Ascending aorta (tissue), 2 donors: Measurements from ENCODE around the gene HAUS5. TPM values are rescaled to one million over a fixed set of nuclear protein-coding genes. Genes with fewer than 3 reads are reported as not detected.

Source experiments
- DNase-seq, 2 donors: peaks; one replicate each; pipeline ENCODE4 v3.0.0-alpha.2; 2019; ENCODE audit warnings: low spot score in 2 of 2
- H3K27ac ChIP-seq, 2 donors: fragments of 200-600 bp; sonication (generic); one replicate each; pipeline ENCODE4 v1.5.1; 2016 to 2017; ENCODE audit warnings: mild to moderate bottlenecking in 1 of 2
- H3K27me3 ChIP-seq: fragments of 200-600 bp; sonication (generic); one replicate; pipeline ENCODE4 v1.5.1; 2017
- H3K36me3 ChIP-seq, 2 donors: fragments of 200-600 bp; sonication (generic); one replicate each; pipeline ENCODE4 v1.5.1; 2016
- H3K4me1 ChIP-seq, 2 donors: fragments of 200-600 bp; sonication (generic); one replicate each; pipeline ENCODE4 v1.5.1; 2016 to 2017; ENCODE audit warnings: mild to moderate bottlenecking in 1 of 2
- H3K4me3 ChIP-seq, 2 donors: fragments of 200-600 bp; sonication (generic); one replicate each; pipeline ENCODE4 v1.5.1; 2016 to 2017; ENCODE audit warnings: mild to moderate bottlenecking in 1 of 2
- H3K9me3 ChIP-seq, 2 donors: fragments of 200-600 bp; sonication (generic); one replicate each; pipeline ENCODE4 v1.5.1; 2016
- intact Hi-C: fragments of 100-400 bp; cut with DNase I; formaldehyde crosslinking; loops from one replicate; pipeline ENCODE4 v1.15.1; 2023
- total RNA-seq: library from RNA; depleted of rRNA; stranded (reverse); fragments of >200 nt; gene quantifications from one replicate; pipeline ENCODE4 v1.1.0, GENCODE V29; 2016
- TF ChIP-seq, protein P1 (sequence below), 3 experiments: fragments of 200-600 bp in 2 of 3; fragments of 450-650 bp in 1 of 3; sonication (generic) in 2 of 3; IDR thresholded peaks; one replicate each; pipeline ENCODE4 v1.5.1; 2016 to 2019; ENCODE audit warnings: antibody characterized with exemption in 3 of 3, mild to moderate bottlenecking in 1 of 3, moderate library complexity in 1 of 3

HAUS5 gene
- total RNA-seq, 1 donor from 2014 or later = 1.9 TPM

DNA sequence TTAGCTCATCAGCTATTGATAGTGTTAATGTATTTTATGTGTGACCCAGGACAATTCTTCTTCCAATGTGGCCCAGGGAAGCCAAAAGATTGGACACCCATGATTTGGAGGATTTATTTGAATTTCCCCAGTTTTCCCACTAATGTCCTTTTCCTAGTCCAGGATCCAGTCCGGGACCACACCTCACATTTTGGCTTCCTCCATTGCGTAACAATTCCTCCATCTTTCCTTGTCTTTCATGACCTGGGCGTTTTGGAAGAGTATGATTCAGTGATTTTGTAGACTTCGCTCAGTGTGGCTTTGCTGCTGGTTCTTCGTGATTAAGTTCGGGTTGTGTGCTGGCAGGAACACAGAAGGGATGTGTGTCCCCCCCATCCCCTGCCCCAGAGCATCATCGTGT lies 45.8 kb upstream of the HAUS5 start:
- Histone ChIP-seq H3K27me3 (no peaks in the 10 kb centered on the region), H3K4me3 (no peak overlapping the region), H3K9me3 (no peaks in the 10 kb centered on the region), H3K36me3 (no peaks in the 10 kb centered on the region), H3K4me1 (no peaks in the 10 kb centered on the region), H3K27ac (no peak overlapping the region)
- intact Hi-C loops = no loop called here
- TF ChIP-seq, protein P1, sequence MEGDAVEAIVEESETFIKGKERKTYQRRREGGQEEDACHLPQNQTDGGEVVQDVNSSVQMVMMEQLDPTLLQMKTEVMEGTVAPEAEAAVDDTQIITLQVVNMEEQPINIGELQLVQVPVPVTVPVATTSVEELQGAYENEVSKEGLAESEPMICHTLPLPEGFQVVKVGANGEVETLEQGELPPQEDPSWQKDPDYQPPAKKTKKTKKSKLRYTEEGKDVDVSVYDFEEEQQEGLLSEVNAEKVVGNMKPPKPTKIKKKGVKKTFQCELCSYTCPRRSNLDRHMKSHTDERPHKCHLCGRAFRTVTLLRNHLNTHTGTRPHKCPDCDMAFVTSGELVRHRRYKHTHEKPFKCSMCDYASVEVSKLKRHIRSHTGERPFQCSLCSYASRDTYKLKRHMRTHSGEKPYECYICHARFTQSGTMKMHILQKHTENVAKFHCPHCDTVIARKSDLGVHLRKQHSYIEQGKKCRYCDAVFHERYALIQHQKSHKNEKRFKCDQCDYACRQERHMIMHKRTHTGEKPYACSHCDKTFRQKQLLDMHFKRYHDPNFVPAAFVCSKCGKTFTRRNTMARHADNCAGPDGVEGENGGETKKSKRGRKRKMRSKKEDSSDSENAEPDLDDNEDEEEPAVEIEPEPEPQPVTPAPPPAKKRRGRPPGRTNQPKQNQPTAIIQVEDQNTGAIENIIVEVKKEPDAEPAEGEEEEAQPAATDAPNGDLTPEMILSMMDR (IDR thresholded peaks at IDR 0.05) = no peak
- DNase-seq = peak in 1 of 2 donors; percentile 27

DNA sequence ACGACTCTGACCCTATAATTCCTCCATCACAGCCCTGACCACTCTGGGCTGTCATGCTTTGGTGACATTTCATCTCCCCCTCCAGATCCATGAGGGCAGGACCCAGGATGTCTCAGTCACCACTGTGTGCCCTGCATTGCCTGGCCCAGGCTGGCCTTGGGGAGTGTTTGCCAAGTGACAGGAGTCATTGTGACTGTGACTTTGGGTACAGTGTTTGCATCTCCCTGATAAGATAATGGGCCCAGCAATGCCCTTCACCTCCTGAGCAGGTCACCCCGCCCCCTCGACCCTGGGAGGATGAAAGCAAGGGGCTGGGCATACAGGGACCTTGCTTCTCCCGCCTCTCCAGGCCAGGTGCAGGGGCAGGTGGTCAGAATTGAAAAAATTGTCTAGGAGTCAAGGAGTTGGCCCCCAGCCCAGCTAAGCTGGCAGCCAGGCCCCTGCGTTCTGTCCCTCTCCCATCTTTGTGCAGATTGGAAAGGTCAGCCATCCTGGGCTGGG lies 43.2 kb upstream of the HAUS5 start:
- TF ChIP-seq, protein P1 (IDR thresholded peaks at IDR 0.05) = no peak
- Histone ChIP-seq H3K27ac (no peak overlapping the region), H3K9me3 (no peaks in the 10 kb centered on the region)

DNA sequence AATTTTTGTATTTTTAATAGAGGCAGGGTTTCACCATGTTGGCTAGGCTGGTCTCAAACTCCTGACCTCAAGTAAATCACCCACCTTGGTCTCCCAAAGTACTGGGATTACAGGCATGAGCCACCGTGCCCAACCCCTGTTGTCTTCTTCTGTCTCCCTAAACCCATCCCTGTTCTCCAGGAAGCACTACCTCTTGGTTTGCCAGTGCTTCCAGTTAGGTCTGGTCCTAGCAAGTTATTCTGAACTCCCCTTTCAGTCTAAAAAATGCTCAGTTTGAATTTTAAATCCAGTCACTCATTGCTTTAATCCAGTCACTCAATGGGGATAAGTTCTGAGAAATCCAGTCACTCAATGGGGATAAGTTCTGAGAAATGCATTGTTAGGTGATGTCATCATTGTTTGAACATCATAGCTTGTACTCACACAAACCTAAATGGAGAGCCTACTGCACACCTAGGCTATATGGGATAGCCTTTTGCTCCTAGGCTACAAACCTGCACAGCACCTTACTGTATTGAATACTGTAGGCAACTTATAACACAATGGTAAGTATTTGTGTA lies 41.0 kb upstream of the HAUS5 start:
- Histone ChIP-seq H3K9me3 (peaks cover 11% of the 10 kb centered on the region in 2 donors), H3K36me3 (no peaks in the 10 kb centered on the region), H3K27ac (no peak overlapping the region), H3K4me3 (no peak overlapping the region), H3K27me3 (no peaks in the 10 kb centered on the region), H3K4me1 (no peaks in the 10 kb centered on the region)
- peak in 1 of 2 donors; percentile 16 for DNase-seq
- intact Hi-C loops = no loop called here
- TF ChIP-seq, protein P1 (IDR thresholded peaks at IDR 0.05) = no peak

More for the DNA sequence above, 43.2 kb upstream of the HAUS5 start:
- Histone ChIP-seq H3K36me3 (no peaks in the 10 kb centered on the region), H3K27me3 (no peaks in the 10 kb centered on the region), H3K4me1 (no peaks in the 10 kb centered on the region), H3K4me3 (no peak overlapping the region)
- intact Hi-C loops = no loop called here
- DNase-seq = peak in 1 of 2 donors; percentile 34

DNA sequence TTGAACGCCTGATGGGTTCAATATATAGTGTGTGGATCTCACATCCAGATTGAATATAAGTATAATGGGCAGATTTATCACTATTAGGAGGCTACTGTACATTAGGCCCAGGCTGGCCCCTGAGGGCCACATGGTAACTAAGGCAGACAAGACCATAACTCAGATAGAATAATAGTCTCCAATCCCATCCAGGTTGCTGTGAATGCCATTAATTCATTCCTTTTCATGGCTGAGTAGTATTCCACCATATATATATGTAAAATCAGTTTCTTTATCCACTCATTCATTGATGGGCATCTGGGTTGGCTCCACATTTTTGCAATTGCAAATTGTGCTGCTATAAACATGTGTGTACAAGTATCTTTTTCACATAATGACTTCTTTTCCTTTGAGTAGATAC lies 34.6 kb upstream of the HAUS5 start:
- DNase-seq = no peak
- intact Hi-C loops = no loop called here
- Histone ChIP-seq H3K36me3 (no peaks in the 10 kb centered on the region), H3K27ac (no peak overlapping the region), H3K4me1 (no peaks in the 10 kb centered on the region), H3K9me3 (peaks cover 13 to 17% of the 10 kb centered on the region in 2 donors), H3K27me3 (no peaks in the 10 kb centered on the region), H3K4me3 (no peak overlapping the region)
- TF ChIP-seq, protein P1 (IDR thresholded peaks at IDR 0.05) = no peak

DNA sequence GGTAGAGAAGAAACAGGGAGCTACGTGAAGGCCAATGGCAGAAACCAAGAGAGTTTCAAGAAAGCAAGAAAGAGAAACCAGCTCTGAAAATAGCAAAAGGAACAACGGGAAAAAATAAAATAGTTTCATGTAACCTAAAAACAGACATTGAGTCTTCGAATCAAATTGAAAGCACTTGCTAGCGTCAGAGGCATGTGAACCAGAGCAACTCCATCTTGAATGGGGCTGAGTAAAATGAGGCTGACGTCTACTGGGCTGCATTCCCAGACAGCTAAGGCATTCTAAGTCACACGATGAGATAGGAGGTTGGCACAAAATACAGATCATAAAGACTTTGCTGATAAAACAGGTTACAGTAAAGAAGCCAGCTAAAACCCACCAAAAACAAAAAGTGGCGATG lies 33.8 kb upstream of the HAUS5 start:
- peaks cover 13 to 17% of the 10 kb centered on the region in 2 donors for H3K9me3 ChIP-seq
- intact Hi-C loops = no loop called here
- H3K4me3 ChIP-seq = no peak overlapping the region
- no peaks in the 10 kb centered on the region for H3K27me3 ChIP-seq
- no peaks in the 10 kb centered on the region for H3K36me3 ChIP-seq
- DNase-seq = no peak
- TF ChIP-seq, protein P1 (IDR thresholded peaks at IDR 0.05) = no peak
- no peak overlapping the region for H3K27ac ChIP-seq
- H3K4me1 ChIP-seq = no peaks in the 10 kb centered on the region
